GM18511 (cell line): ENCODE data around the gene PHLDB2.

Experiments
- ATAC-seq: cut with Tn5 transposase; IDR thresholded peaks from one replicate; pipeline ENCODE4 v1.9.1; 2021; ENCODE audit warnings: mild to moderate bottlenecking, moderate library complexity; ENCODE audit not compliant: unreplicated experiment

PHLDB2 gene

DNA sequence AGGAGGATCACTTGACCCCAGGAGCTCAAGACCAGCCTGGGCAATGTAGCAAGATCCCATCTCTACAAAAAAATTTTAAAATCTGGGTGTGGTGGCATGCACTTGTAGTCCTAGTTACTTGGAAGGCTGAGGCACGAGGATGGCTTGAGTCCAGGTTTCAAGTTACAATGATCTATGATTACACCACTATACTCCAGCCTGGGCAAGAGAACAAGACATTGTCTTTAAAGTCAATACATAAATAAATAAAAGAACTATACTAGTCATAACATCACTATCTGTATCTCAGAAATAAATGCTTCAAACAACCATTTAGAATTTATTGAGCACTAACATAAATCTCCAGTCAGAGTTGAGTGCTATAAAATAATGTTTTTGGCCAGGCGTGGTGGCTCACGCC, 8.5 kb upstream of the PHLDB2 start:
- no peak for ATAC-seq

DNA sequence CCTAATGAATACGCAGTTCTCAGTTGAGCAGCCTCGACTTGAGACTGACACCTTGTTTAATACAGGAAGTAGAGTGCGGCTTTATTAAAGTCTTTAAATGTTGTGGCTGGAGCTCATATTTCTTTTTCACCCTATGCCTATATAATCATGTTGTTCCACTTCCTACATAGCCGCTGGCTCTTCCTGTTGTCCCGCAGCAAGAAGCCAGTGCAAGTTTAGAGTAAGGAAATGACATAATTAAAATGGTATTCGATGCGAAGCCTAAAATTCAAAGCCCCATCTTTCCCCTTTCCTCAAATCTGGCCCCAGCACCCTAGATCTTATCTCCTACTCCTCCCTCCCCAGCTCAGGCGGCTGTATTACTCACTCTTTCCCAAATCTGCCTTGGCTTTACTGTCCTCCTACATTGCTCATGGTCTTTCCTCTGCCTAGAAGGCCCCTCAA, 7.5 kb upstream of the PHLDB2 start:
- ATAC-seq = no peak

DNA sequence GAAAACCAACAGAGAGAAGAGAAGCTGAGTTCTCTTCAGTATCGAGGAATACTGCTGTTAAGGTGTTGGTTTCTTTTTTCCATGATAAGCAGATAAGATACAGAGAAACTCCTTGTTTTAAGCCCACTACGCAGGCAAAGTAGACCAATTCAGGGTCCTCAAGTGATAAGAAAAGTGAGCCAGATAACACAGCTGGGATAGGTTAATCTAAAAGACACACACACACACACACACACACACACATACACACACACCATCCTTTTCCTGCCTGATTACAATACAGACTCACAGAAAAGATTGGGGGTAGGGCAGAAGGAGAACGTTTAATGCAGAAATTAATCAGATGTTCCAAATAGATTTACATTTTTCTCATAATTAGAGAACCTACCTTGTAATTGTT, 6.5 kb upstream of the PHLDB2 start:
- no peak for ATAC-seq

DNA sequence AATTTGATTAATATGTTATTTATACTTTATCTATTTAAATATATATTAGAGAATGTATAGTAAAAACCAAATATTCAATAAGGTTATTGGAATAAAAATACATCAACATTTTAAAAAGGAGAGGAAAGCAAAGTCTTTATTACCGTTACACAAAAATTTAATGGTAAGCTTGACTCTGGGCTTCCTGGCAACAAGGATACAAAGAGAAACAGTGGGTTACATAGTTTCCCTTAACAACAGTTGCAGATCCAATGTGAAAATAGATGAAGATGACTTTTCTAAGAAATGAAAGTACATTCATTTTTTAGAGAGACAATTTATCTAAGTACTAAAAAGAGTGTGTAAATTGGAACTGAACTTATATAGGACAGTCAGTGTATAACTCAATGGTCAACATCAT, 6.0 kb upstream of the PHLDB2 start:
- ATAC-seq = no peak

DNA sequence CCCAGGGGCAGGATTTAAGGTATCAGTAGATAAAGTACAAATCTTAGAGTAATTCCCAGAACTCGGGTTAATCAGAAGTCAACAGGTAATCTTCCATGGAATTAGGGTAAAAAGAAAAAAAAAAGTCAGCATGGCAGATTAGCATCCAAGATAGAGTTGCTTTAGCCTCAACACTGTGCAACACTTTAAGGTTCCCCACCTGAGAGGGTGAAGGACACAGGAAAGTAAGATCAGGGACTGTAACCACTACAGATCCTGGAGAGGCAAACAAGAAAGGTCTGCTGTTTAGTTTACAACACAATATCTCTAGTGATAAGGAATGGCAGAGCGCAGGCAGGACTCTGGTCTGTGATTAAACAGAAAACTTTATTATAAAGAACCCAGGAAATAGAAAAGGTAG, 4.1 kb upstream of the PHLDB2 start:
- ATAC-seq = no peak

DNA sequence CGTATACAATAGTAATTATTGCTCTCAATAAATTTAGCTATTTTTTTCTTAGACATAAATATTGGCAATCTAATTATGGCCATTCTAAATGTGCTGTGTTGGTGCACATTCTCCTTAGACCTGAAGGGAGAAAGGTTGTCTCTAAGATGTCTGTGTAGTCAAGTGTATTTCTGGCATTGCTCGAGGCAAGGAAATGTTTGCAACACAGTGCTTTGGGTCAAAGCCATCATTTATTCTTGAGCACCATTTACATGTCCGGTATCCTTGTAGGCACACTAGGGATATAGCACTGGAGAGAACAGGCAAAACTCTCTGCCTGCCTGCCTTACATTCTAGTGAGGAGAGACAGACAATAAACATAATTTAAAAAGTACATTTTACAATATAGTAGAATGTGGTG, 2.6 kb upstream of the PHLDB2 start:
- ATAC-seq = no peak

DNA sequence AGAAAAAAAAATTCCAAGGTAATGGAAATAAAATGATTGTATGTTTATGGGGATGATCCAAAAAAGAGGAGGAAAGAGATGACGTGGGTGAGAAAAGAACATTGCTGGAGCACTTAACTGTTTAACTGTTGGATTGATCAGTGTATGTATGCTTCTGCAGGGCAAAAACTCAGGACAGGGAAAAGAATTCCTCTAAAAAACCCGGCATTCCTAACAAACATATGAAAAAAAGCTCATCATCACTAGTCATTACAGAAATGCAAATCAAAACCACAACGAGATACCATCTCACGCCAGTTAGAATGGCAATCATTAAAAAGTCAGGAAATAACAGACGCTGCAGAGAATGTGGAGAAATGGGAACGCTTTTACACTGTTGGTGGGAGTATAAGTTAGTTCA, 1.6 kb upstream of the PHLDB2 start:
- ATAC-seq = no peak

DNA sequence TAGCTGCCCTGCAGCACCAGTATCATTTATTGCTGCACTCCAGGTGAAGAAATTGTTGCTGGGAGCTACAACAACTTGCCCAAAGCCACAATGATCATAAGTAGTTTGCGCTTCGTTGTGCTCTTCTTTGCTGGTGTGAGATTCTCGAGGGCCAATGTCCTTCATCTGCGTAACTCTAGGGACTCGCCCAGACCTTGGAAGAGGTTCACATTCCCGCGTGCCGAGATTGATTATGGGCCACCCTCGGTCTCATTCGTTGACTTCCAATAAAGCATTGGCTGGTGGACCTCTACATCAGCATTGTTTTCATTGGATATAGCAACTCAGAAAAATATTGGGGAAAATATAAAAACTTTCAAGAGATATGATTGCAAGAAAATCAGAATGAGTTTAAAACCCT, 423 bp upstream of the PHLDB2 start:
- no peak for ATAC-seq

DNA sequence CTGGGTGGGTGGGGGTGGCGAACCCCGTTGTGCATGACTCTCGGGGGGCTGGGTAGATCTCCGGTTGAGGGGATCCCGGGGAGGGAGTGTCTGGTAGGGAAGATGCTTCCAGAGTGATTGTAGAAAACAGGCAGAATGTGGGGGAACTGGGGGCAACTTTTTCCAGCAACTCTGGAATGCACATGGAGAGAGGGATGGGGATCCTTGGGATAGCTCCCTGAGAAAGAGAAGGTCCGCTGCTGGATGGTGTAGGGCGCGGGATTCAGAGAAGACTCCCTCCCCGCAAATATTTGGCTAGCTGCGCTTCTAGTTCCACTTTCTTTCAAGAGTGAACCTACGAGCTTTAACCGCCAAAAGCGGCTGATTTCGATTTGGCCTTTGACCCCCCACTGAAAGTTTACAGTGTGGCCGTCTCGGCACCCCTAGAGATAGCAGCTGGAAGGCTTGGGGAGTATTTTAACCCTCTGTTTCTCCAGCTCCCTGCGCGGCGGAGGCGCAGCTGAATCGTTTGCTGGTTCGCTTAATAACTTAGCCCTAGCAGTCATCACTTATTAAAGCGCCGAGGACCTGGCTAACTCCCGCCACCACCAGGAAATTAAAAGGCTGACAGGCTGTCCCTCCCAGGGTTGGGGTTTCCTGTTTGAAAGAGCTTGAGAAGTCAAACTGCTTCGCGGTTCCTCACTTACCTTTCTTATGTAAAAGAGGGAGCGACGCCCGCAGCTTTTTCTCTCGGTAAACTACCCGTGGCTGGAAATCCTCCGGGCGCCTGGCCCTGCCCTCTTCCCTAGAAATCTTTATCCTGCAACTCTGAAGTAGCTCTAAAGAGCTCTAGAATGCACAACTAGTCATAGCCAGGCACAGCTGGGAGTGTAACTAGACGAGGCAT, 1.2 kb downstream of the PHLDB2 start:
- ATAC-seq = peak; percentile 90

DNA sequence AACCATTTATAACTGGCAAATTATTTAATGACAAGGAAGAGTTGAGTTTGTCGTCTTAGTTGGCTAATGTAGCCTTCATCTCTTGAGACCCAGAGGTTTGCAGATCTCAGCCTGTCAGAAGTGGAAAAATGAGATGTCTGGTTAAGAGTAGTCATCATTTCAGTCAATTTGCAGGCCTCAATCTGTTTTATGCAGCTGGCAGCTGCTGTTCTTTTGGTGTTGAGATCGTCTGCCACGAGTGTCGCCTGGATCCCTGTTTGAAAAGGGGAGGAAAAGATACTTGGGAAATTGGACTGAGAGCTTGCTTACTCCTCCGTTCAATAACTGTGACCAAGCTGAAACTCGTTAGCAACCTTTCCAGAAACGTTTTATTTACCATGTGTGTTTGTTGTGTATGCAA, 2.3 kb downstream of the PHLDB2 start:
- no peak for ATAC-seq

DNA sequence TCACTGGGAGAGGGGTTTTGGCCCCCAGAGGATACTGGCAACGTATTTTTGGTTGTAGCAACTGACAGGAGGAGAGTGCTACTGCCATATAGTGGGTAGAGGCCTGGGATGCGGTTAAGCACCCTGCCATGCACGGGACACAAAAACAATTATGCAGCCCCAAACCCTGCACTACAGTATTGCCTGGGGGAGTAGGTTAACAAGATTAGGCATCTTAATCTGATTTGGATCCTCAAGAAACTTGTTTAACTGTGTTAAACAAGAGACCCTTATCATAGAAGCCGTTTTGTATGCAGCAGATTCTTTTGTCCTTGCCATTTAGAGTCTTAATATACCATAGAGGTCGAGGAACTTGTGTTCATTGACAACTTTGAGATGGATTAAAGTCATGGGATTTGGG, 3.4 kb downstream of the PHLDB2 start:
- no peak for ATAC-seq

DNA sequence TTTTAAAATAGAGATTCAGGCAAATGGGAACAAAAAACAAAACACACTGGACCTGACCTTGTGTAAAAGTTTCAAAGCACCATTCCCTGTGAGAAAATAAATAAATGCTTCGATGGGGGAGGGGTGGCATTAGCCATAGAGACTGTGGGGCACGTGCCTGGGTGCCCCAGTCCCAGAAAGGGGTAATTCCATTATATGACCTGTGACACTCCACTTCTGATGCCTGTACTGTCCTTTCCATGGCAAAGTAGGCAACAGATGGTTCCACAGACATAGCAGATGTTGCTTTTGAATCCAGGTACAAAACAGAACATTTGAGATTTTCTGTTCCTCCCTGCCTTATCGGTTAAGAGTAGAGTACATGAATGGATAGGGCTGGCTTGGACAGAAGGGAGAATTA, 3.9 kb downstream of the PHLDB2 start:
- no peak for ATAC-seq

DNA sequence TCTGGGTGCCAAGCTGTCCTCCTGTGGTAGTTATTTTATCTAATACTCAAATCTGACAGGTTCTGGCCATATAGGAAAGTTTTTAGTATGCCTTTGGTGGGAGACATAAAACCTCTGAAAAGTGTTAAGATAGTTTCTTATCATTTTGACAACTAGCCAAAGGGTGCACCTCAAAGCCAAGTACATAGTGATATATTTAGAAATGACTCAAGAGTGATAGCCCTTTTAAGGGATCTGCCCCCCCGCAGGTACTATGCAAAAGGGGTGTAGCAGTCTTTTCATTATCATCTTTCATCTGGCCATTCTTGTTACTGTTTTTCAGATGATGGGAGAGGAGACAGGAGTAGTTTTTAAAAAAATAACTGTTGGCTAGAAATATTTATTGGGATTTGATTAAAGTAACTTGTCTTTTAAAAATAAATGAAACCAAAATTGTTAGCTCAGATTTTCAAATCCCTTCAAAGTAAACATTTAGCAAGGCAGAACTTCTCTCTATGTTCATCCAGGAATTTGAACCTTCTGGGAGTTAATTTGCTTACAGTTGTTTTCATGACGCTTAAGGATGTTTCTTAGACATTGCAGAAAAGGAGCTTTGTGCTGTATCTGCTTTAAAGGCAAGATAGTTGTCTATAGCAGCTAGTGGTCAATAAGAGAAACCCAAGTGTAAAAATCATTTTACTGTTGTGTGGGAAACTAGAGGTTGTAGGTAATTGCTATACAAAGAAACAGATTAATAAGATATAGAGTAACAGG, 5.1 kb downstream of the PHLDB2 start:
- ATAC-seq = no peak

DNA sequence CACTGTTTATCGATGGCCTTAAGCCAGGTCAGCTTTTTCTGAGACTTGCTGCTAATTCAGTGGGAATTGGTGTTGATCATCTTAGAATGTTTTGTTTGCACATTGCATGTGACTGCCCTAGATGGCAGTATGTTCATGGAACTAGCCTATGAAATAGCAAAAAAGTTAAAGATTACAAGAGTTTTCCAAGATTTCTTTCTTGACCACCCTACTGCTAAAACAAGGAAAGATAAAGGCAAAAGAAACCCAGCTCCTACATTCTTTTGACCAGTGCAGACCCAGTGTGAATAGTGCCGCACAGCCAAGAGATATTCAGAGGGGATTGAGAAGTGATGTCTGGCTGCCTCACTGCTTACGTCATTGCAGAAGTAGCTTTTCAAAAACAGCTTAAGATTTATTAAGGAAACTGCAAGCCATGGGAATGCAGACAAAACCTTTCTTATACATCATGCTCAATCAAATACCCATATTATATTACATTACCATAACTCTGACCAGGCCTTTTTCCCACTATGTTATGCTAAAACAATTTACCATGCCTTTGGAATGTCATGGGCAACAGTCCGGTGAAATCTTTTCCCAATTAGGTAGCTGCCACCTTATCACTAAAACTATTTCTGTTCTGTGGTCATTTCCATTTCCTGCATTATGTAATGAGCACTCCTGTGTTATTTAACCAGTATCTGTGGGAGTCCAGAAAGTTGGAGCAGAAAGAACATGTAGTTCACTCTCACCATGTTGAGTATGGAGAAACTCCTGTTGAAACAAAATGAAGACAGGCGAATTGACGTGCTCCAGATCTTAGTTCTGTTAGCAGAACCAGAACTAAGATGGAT, 6.0 kb downstream of the PHLDB2 start:
- ATAC-seq = no peak

DNA sequence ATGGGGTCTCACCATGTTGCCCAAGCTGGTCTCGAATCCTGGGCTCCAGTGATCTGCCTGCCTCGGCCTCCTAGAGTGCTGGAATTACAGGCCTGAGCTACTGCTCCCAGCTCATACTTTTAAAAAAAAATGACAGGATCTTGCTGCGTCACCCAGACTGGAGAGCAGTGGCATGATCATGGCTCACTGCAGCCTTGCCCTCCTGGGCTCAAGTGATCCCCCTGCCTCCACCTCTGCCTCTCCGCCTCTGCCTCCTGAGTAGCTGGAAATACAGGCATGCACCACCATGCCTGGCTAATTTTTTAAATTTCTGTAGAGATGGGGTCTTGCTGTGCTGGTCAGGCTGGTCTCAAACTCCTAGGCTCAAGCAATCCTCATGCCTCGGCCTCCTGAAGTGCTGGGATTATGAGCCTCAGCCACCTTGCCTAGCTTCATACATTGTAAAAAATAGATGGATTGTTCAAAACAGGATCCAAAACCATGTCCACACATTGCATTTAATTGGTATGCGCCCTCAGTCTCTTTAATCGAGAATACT, 8.9 kb downstream of the PHLDB2 start:
- ATAC-seq = no peak

DNA sequence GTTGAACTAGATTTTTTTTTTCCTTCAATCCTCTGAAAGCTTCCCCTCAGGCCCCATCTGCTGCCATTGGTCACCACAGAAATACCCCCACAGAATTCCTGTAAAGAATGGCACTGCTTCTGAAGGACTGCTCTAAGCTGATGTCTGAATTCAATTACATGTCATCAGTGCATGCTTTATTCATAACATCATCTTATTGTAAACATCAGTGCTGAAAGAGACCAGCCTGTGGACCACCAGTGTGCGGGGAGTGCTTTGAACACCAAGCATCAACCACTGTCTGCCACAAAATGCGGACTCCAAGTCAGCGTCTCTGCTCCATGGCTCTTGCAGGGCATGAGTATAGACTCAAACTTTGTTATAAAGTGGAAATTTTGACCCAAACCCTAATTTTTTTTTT, 11.6 kb downstream of the PHLDB2 start:
- ATAC-seq = no peak

DNA sequence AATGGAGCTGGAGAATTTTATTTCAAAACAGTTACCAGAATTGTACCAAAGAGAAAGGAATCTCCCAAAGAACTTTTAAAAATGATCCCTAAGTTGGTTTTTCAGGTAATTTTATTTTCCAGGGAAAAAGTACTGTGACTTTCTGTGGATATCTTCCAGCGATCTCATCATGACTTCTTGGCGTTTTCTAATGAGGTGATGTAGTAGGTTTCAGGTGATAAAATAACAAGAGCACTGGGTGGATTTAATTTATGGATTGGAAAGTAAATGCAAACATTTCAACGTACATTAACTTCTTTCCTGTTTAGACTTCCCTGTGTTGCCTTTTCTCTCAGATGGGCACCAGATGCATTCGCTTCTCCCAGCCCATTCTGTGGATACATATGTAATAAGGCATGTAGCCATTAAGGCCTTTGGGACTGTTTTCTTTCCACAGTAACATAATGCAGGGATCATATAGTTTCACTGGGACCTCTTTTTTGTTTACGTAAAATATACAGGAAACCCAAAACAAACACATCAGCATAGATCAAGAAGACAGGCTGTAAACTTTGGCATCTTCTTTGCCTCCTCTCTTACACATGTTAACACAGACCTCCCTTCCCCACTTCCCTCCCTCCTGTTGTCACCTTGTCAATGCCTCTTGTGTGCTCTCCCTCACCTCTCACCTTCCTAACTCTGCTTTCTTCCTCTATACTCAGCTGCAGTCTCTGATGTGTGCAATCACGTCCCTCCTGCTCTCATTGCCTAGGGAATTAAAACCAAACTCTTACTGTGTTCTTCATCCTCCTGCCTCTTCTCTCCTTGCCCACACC, 13.0 kb downstream of the PHLDB2 start:
- ATAC-seq = no peak

DNA sequence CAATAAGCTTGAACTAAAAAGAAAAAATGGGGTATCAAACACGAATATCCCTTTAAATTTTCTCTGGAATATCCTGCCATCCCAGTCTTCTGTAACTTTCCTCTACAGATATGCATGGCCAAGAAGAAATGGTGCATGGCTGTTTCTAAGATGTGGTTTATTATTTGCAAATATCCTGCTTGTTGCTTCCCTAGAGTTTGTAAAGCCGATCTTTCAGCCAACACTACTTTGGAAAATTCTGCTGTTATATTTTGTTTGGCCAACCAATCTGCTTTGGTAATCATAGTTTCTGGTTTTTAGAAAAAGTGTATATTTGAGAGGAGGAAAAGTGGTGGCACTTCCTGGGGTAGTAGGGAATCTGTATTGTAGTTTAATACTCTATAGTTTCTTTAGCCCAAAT, 13.9 kb downstream of the PHLDB2 start:
- no peak for ATAC-seq

DNA sequence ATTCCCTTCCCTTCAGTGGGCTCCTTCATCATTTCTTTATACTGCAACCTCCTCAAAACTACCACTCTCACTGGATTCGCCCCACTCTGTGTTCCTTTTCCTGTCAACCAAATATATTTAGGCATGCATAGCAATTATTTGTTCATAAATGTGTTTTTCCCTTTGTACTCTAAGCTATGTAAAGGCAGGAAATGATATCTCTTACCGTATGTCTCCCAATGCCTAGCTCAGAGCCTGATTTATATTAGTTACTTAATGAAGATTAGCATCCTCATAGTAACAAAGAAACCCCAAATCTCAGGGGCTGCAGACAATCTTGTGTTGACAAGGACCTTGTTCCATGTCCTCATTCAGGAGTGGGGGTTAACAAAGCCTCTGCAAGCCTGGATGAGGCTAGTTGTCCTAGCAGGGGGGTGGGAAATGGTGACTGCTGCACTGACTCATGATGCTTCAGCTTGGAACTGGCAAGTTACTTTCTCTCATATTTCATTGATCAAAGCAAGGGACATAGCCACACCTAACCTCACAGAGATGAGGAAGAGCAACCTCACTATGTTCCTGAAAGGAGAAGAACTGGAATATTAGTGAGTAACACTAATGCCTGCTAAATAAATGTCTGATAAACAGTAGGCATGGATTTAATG, 15.2 kb downstream of the PHLDB2 start:
- ATAC-seq = no peak

DNA sequence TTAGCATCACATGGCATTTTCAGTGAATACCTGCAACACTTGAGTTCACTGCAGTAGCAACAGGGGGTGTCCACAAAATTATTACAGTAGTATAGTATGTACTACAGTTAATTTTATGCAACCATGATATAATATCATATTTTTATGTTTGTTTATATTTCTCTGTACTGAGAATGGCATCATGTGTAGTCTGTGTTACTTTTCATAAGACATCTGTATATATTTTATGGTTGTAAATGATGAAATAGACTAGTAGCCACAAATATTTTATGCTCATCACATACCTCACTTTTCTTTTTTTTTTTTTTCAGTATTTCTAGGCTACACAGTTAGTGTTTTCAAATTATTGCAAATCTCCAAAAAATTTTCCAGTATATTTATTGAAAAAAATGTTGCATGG, 22.4 kb downstream of the PHLDB2 start:
- no peak for ATAC-seq
